Embryonic facial prominence (tissue), 1 donor: Measurements from ENCODE around the gene ASB10.

Source experiments
- DNase-seq: peaks from one replicate; pipeline ENCODE4 v3.0.0-alpha.2; 2016; ENCODE audit errors: extremely low spot score

The ASB10 gene

DNA sequence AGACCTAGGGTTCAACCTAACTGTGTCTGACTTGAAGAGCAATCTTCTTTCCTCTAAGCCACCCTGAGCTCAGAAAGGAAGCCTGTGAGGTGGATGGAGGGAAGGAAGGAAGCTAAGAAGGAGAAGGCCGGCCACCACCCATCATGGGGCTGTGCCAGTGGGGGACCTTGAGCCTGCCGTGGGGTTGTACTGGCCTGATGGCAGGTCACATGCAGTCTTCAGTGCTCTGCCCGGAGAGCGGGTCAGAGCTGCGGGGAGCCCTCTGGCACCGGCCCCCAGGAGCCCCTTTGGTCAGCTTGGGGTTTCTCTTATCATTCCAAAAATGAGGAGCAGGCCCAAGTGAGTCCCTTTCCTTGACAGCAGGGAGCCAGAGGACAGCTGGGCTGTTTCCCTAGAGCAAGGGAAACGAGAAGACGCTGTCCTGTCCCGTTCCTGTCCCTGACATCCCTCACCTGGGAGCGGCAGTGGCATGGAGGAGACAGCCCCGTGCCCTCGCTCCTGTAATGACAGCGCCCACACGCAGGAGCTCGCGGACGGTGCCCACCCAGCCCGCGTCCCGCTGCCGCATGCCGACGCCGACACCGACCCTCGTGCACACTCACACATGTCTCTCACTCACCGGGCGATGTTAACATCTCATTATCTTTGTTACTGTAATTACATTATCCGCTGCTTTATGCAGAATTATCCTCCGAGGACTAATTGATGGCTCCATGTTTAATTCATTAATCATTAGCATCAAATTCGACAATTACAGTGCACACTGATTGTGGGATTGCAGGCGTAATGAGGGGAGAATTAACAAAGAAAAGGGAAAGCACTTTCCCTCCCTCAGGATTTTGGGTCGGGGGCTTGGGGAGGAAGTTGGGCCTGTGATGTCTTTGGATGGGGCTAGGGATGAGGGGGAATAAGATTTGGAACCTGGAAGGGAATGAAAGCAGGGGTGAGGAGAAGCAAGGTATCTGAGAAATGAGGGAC lies 50.9 kb downstream of the ASB10 start:
- DNase-seq: no peak

DNA sequence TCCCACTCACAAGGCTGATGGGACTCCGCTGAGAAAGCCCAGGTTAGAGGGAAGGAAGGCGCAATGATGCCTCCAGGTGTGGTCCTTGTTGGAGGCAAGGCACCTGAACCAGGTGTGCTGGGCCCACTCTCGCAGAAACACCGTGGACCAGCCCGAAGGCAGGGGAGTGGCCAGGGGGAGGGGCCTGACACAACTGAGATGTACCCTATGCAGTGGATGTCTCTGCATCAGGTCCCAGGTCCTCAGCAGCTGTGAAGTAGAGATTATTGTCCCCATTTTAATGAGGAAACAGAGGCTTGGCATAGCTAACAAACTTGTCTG lies 51.6 kb downstream of the ASB10 start:
- no peak for DNase-seq

DNA sequence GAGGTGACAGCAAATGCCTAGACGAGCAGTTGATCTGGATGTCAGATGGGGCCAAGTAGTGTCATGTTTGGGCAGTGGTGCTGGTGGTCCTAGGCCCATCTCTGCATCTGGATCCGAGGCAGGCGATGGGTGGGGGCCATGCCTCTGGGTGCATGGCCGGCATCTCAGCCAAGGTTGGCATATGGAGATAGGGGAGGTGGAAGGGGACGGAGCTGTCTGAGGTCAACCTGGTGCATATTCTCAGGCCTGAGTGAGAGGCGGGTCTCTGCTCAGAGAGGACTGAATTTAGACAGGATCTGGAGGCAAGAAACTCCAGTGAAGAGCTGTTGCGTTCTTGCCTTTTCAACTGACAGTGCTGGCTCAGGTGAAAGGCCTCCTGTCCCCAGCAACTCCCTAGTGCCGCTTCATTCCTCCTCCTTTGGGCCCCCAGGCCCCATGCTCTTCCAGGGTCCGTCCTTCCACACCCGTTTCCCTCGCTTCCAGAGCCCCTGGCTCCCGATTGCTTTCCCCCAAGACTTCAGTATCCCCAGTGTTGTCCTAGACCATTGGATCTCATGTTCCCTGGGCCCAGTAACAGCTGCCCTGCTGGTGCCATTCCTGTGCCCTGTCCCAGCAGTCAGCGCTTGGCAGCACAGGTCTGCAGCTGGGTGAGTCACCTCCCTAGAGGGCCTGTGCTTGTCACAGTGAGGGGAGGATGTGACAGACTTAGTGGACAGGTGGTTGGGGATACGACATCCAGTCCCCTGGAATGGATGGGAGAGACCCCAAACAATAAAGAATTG lies 52.1 kb downstream of the ASB10 start:
- DNase-seq: no peak

DNA sequence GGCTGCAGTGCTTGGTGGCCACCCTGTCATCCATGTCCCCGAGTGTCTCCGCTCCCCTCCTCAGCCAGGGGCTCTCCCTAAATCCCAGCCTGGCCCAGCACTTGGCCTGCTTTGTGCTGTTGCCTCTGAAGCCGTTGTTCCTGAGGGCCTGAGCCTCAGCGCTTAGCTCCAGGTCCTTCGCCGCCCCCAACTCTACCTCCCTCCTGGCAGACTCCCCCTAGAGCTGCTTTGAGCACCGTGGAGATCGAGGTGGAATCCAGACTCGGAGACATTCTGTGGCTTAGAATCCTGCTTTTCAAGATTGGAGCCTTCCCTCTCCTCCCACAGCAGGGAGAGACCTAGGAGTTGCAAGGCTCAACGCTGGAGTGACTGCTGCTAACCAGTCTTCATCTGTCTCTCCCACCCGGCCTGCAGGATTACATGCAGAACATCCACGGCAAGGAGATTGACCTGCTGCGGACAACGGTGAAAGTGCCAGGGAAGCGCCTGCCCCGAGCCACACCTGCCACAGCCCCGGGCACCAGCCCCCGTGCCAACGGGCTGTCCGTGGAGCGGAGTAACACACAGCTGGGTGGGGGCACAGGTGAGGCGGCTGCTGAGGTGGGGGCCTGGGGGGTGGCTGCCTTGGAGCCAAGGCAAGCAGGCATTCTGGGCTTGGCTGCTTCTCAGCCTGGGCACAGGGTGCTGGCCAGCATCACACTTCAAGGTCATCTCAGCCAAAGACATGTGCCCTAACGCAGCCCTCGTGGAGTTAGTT lies 52.9 kb downstream of the ASB10 start:
- no peak for DNase-seq

DNA sequence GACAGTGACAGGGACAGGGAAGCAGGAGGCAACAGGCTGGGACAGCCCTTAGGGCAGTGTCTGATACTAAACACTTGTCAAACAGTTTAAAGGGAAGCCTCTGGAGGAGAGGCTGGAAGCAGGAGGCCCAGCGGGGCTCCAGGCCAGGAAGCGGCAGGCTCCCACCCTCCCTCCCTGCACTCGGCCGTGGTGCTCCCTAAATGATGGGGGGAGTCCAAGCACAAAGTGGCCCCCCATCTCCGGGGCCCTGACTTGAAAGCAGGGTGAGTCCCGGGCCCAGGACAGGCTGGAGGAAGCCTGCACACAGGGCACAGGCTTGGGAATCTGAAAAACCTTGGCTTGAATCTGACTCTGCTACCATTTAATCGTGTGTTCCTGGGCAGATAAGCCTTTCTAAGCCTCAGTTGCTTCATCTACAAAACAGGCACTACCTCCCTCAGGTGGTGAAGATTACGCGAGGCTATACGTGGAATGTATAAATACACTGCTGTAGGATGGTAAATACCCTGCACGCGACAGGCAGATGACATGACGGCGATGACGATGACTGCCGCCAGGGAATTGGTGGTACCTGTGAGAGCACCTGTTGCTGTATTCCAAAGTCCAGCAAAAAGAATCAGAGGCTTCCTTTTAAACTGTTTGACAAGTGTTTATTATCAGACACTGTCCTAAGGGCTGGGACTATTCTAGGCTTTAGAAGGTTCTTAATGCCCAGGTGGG lies 53.6 kb downstream of the ASB10 start:
- no peak for DNase-seq

DNA sequence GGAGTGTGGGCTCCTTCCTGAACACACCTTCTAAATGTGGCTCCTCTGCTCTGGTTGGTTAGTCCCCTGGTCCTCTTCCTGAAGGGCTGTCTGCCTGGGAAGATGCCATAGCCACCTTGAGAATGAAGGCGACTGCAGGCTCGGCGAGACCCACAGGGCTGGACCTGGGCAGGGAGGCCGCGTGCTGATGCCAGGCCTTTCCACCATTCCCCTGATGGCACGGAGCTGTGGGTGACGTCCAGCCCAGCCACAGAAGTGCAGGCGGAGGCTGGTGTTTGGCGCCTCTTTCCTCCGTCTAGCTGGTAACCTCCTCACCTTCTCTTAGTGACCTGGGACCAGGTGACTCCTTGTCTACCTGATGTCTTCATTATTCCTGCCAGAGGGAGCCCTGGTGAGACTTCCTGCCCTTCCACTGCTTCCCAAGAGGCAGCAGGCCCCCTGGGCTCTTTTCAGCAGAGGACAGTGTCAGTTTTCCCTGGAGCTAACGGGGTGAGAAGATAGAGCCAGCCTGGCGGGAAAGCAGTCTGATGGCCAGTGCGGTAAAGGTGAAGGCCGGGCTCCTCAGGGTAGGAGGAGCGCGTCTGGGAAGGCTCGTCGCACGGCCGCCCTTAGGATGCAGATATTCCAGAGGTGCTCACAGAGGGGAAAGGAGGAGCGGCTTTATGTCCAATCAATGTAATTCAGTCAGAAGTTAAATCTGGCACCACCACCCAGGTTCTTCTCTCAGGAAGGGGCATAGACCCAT lies 54.4 kb downstream of the ASB10 start:
- DNase-seq: no peak

DNA sequence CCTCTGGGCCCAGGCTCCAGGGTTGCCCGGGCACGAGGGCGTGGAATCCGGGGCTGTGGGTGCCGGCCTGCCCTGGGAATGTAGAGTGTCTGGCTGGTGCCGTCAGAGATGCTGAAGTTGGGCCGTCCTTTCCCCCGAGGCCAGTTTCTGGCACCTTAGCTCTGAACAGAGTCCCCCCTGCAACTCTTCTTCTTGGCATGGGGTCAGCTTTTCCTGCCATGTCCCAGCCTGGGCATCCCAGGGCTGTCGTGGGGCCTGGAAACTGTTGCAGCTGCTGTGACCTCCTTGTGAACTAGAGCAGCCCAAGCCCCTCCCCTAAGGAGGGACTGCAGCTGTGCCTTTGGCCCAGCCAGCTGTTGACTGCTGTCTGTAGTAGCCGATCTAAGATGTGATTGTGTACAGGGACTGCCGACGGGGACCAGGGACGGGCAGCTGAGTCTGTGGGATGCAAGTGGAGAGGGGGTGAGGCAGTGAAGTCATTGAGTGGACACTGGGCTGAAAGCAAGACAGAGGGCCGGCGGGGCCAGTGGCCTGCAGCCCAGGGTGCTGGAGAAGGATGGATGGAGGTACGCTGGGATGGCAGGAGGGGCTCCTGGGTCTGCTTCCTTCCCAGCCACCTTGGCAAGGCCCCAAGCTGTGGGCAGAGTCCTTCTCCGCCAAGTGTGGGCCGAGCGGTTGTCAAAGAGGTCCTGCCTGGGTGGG lies 55.3 kb downstream of the ASB10 start:
- no peak for DNase-seq

DNA sequence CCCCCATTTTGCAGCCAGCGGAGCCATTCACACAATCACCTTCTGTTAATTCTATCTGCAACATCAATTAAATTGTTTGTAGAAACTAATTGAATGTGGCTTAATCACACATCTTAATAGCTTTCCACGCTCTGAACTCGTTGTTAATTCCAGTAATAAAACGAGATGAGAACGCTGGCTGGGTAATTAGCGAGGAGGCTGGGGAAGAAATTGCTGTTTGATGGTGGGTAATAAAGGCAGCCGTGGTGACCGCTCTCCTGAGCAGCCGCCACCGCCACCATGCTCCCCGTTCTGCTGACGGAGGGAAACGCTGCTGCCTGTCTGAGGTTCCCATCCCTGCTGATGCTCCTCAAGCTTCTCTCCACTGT lies 55.8 kb downstream of the ASB10 start:
- DNase-seq: no peak

DNA sequence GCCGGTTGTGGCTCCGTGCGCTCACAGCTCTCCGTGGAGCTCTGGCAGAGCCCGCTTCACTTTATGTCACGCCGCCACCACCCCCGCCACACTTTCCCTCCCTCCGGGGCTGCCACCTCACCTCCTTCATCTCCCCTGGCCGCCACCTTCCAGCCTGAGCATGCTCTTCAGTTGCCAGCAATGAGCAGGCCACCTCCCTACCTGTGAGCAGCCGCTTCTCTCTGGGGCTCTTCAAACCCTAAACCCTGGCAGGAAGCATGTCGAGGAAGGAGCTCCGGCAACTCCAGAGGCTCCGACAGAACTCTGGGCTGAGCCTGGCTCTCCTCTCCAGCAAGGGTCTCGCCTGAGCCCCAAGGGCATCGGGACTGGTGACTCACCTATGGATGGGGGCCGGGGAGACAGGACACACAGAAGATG lies 56.3 kb downstream of the ASB10 start:
- no peak for DNase-seq

DNA sequence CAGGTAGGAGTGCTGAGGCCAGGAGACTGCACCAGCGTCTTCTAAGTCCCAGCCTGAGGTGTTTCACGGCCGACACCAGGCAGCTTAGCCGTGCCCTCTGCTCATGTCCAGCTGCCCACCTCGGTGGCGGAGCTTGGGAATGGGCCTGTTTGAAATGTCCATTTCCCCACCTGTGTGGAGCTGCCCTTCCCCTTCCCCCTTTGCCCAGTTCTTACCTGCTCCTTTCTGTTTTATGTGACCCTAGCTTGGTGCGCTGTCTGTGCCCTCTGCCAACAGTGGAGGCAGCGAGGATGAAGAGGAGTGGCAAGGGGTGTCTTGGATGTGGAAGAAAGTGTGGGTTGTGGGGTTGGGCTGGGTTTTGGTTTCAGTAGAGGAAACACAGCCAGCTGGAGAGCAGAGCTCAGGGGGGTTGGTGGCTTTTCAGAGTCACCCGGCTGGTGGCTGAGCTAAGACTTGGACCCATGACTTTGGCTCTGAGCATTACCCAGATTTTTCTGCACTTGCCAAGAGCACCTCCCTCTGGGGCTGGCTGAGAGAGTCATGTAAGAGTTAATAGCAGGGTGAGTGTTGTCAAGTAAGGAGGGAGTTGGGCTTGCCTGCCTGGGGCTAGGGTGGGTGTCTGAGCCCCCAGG lies 57.0 kb downstream of the ASB10 start:
- DNase-seq: no peak

DNA sequence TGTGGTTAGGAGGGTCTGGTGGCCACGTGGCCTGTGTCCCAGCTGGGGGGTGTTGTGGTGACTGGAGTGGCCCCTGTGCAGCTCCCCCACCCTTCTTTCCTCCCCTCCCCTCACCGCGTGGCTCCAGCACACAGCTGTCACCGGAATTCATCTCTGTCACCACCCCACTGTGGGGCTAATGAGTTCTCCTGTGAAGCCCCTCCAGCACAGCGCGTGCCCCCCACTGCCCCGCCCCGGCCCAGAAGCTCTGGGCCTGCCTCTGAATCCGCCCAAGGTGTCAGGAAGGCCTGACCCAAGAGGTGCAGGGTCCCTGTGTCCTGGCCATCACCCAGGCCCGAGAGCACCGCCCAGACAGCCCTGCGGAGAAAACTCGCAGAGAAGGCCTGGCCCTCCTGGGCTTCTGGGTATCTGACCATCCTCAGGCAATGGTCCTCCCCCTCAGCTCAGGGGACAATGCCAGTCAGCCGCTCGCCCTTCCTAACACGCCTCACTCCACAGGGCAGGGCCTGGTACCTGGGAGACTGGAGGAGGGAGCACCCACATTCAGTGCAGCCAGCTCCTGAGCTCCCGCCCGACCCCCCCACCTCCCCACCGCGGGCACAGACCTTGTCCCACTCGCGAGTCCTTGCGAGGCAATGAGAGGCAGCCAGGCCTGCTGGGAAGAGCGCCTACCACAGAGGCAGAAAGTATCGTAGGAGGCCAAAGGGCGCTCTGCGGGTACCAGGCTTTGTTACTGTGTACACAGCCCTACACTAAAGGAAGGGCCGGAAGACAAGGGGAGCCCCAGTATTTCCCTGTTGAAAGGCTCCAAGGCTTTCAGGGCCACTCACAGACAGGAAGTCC lies 57.7 kb downstream of the ASB10 start:
- DNase-seq: no peak

DNA sequence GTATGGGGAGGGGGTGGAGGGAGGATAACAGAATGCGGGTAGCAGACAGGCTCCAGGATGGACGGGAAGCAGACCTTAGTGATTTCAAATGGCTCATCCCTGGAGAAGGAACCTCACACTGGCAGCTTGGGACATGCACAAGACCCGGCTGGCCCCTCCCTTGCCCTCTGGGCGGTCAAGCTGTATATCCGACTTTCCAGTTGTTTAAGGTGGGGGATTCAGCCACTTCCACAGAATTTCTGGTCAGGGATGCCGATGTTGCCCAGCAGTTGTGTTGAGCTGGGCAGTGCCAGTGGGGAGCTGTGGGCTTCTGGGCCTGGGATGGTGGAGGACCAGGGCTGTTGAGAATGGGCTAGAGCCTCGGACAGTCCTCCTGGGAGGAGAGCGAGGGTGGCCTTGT lies 58.3 kb downstream of the ASB10 start:
- DNase-seq: no peak

DNA sequence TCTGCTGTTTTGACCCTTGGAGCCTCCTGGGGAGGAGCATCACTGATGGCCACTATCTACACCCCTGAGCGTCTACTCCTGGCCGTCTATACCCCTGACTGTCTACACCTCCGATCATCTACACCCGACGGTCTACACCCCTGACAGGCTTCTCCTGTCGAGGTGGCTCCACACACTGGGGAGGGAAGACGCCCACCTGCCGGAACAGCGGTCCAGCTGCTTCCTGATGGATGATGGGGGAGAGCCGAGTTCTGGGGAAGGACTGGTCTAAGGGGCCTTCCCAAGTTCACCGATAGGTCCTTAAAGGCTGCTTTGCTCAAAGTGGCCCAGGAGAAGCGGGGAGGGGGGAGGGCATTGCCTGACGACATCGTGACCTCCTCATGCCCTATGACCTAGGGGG lies 58.9 kb downstream of the ASB10 start:
- DNase-seq: no peak

DNA sequence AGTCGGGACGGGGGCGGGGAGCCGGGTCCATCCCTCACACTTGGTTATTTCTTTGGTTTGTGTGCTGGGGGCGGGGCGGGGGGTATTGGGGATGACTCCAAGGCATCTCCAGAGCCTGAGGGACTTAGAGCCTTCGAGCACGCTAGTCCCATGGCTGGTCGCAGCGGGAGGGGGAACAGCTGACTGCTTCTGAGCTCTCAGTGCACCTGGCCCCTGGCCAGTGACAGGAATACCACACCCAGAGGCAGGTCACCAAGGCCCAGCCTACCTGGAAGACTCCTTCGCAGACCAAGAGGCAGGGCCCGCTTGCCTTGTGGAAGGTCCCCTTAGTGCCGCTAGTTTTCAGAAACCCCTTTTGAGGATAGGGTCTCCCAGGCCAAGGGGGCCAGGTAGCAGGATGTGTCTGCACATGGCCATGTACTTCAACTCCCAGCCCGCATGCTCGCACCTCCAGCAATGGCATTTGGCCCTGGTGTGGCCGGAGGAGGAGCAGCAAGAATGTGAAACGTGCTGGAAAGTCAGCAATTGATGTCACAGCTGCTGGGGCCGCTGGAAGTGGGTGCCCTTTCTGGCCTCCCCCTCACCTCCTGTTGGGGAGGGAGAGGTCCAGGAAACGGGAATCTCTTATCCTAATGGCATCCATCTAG lies 60.4 kb downstream of the ASB10 start:
- DNase-seq: no peak

DNA sequence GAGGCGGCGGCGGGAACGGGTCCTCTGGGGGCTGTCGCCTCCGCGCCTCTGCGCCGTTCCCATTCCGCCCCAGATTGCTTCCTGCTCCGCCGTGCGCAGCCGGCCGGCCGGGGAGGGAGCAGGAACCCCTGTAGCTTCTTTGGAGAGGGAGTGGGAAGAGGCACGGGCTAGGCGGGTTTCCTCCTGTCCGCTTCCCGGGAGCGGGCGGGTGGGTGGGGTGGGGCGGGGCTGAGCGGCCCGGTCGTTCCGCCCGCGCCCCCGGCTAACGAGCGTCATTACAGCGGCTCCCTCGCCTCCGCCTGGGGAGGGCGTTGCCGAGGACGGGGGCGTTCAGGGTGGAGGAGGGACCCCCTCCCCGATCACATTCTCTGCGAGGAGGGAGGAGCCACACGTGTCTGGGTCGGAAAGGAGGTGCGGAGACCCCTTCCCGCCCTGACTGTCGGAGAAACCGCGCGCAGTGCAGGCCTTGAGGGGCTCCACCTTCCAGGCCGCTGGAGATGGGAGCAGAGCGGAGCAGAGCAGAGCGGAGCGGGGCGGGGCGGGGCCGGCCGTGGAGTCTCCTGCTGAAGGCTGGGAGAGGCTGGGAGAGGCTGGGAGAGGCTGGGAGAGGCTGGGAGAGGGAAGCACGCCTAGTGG lies 61.1 kb downstream of the ASB10 start:
- DNase-seq: no peak
